Measurements from ENCODE around the gene CNN1.
"Not testable (repeated sequence)": the region's sequence is repeated elsewhere in the genome, so short reads cannot be mapped to it uniquely, and the experiment has no call there.

Gene CNN1

DNA sequence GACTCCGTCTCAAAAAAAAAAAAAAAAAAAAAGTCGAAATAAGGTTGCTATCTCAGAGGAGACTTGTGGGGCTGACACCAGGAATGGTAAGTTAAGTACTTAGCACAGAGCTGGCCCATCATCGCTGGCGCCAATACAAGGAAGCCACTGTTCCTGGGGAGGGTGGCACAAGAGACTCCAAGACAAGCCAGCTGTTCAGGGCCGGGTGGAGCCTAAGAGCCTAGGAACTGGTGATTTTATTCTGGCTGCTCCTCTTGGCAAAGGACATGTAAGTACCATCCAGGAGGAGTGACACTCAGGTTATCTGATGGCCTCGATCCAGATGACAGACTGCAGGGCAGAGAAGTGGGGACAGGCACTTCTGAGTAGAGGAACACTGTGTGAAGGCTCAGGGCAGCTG lies 16.6 kb downstream of the CNN1 start:
- Histone ChIP-seq H3K36me3 (ENCODE audit: control insufficient read depth, insufficient read depth, low read length, severe bottlenecking) (peaks cover 32% of the 10 kb centered on the region), H3K4me3 (ENCODE audit: low read length) (no peak overlapping the region), H3K9me3 (ENCODE audit: control insufficient read depth, low read length) (no peaks in the 10 kb centered on the region), H3K9ac (ENCODE audit: low read length) (no peak overlapping the region), H3K4me1 (ENCODE audit: control insufficient read depth, insufficient read depth, low read length) (peaks cover 12% of the 10 kb centered on the region), H3K27me3 (replicated peaks; ENCODE audit: control insufficient read depth, insufficient read depth, low read length) (no peaks in the 10 kb centered on the region)
- DNase-seq (ENCODE audit: low read depth): no peak

DNA sequence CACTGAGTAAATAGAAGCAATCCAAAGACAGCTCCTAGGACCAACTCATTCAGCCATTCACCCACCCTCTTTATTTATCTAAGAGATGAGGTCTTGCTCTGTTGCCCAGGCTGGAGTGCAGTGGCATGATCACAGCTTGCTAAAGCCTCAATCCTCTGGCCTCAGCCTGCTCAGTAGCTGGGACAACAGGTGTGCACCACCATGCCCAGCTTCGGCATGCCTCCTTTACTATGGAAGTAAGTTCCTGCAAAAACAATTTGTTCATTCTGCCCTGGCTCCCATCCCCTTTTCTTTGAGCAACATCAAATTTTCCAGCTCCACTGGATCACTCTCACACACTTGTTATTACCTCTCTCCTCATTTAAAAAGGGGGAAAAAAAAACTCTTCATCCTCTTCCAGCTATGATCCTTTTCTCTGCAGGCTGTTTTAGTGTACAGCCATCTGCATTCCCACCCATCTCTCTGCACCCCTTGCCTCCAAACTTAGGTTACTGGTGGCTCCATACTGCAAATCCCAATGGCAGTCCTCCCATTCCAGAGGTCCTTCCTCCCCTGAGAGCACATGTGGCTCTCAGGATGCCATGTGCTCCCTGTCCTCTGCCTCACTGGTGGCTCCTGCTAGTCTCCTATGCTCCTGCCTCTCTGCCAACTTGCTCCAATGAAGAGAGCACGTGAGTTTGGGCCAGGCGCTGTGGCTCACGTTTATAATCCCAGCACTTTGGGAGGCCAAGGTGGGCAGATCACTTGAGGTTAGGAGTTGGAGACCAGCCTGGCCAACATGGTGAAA lies 18.2 kb downstream of the CNN1 start:
- no peaks in the 10 kb centered on the region for H3K27me3 ChIP-seq (replicated peaks; ENCODE audit: control insufficient read depth, insufficient read depth, low read length)
- peaks cover 15% of the 10 kb centered on the region for H3K4me1 ChIP-seq (ENCODE audit: control insufficient read depth, insufficient read depth, low read length)
- no peak overlapping the region for H3K4me3 ChIP-seq (ENCODE audit: low read length)
- peaks cover 32% of the 10 kb centered on the region for H3K36me3 ChIP-seq (ENCODE audit: control insufficient read depth, insufficient read depth, low read length, severe bottlenecking)
- no peak for DNase-seq (ENCODE audit: low read depth)
- no peaks in the 10 kb centered on the region for H3K9me3 ChIP-seq (ENCODE audit: control insufficient read depth, low read length)
- H3K9ac ChIP-seq (ENCODE audit: low read length): no peak overlapping the region

DNA sequence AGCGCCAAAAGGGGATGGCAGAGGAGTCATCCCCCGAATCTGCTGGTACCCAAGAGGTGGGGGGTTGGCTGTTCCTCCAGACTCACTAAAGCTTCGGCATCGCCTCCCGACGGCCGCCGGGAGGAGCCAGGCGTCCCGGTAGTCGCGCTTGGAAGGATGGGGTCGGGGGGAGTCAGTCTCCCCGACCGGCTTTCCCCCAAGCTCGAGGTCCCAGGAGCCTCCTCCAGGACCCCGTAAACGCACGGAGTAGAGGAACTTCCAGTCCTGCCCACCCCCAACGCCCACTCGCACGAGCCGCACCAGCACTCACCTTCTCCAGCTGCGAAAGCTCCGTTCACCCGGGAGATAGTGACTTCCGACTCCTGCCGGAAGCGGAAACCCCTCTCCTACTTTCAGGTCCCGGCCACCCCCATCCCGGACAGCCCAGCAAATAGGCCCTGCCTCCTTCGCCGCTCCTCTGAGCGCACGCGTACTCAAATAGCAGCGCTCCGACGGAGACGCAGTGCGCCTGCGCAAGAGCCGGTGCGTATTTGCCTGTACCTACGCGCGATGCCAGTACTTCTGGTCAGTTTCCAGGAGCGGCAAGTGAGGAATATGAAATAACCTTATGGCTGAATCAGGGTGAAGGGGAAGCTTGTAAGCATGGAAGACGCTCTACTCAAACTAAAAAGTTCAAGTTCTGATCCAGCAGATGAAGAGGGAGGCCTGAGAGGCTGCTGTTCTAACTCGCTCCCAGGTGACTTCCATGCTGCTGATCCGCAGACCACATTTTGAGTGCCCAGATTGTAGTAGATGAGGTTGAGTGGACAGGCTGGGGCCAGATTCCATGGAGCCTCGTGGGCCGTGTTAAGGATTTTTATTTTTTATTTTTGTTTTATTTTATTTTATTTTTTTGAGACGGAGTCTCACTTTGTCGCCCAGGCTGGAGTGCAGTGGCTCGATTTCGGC lies 20.5 kb downstream of the CNN1 start, which contains the start of gene ELOF1:
Gene ELOF1, minus strand, starts transcription at position 350 of the 948 bp plus-strand sequence. CDS start 4,883 bp downstream, outside the sequence.
- peak; percentile 100 for DNase-seq (ENCODE audit: low read depth)
- H3K9ac ChIP-seq (ENCODE audit: low read length): peak within 1 kb of the TSS; percentile 92
- no peaks in the 10 kb centered on the region for H3K9me3 ChIP-seq (ENCODE audit: control insufficient read depth, low read length)
- peaks cover 15% of the 10 kb centered on the region for H3K4me1 ChIP-seq (ENCODE audit: control insufficient read depth, insufficient read depth, low read length)
- H3K27me3 ChIP-seq (replicated peaks; ENCODE audit: control insufficient read depth, insufficient read depth, low read length): no peaks in the 10 kb centered on the region
- H3K36me3 ChIP-seq (ENCODE audit: control insufficient read depth, insufficient read depth, low read length, severe bottlenecking): peaks cover 9% of the 10 kb centered on the region
- peak within 1 kb of the TSS; percentile 94 for H3K4me3 ChIP-seq (ENCODE audit: low read length)

GRCh38 chr19:11560404-11561051 lies 21.9 kb downstream of the CNN1 start:
- Histone ChIP-seq H3K4me3 (ENCODE audit: low read length) (no peak overlapping the region), H3K4me1 (ENCODE audit: control insufficient read depth, insufficient read depth, low read length) (peaks cover 15% of the 10 kb centered on the region), H3K9me3 (ENCODE audit: control insufficient read depth, low read length) (no peaks in the 10 kb centered on the region), H3K27me3 (replicated peaks; ENCODE audit: control insufficient read depth, insufficient read depth, low read length) (no peaks in the 10 kb centered on the region), H3K9ac (ENCODE audit: low read length) (no peak overlapping the region), H3K36me3 (ENCODE audit: control insufficient read depth, insufficient read depth, low read length, severe bottlenecking) (peaks cover 1% of the 10 kb centered on the region)
- DNase-seq (ENCODE audit: low read depth): peak; percentile 82

GRCh38 chr19:11563532-11563931 lies 24.9 kb downstream of the CNN1 start:
- H3K4me3 ChIP-seq (ENCODE audit: low read length): no peak overlapping the region
- no peaks in the 10 kb centered on the region for H3K27me3 ChIP-seq (replicated peaks; ENCODE audit: control insufficient read depth, insufficient read depth, low read length)
- DNase-seq (ENCODE audit: low read depth): no peak
- no peak overlapping the region for H3K9ac ChIP-seq (ENCODE audit: low read length)
- H3K36me3 ChIP-seq (ENCODE audit: control insufficient read depth, insufficient read depth, low read length, severe bottlenecking): no peaks in the 10 kb centered on the region
- peaks cover 6% of the 10 kb centered on the region for H3K4me1 ChIP-seq (ENCODE audit: control insufficient read depth, insufficient read depth, low read length)
- H3K9me3 ChIP-seq (ENCODE audit: control insufficient read depth, low read length): no peaks in the 10 kb centered on the region

- not testable (repeated sequence) for H3K4me3 ChIP-seq (ENCODE audit: low read length); H3K36me3 ChIP-seq (ENCODE audit: control insufficient read depth, insufficient read depth, low read length, severe bottlenecking); DNase-seq (ENCODE audit: low read depth); H3K27me3 ChIP-seq (replicated peaks; ENCODE audit: control insufficient read depth, insufficient read depth, low read length); H3K4me1 ChIP-seq (ENCODE audit: control insufficient read depth, insufficient read depth, low read length); H3K9me3 ChIP-seq (ENCODE audit: control insufficient read depth, low read length); H3K9ac ChIP-seq (ENCODE audit: low read length)
These were observed 25.6 kb downstream of the CNN1 start for GRCh38 chr19:11564082-11564807.

DNA sequence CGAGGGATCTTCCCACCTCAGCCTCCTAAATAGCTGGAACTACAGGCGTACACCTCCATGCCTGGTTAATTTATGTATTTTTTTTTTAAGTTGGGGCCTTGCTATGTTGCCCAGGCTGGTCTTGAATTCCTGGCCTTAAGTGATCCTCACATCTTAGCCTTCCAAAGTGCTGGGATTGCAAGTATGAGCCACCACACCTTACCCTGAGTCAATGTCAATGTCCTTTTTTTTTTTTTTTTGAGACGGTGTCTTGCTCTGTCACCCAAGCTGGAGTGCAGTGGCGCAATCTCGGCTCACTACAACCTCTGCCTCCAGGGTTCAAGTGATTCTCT lies 27.0 kb downstream of the CNN1 start:
- H3K9me3 ChIP-seq (ENCODE audit: control insufficient read depth, low read length); DNase-seq (ENCODE audit: low read depth); H3K9ac ChIP-seq (ENCODE audit: low read length); H3K4me3 ChIP-seq (ENCODE audit: low read length); H3K4me1 ChIP-seq (ENCODE audit: control insufficient read depth, insufficient read depth, low read length); H3K27me3 ChIP-seq (replicated peaks; ENCODE audit: control insufficient read depth, insufficient read depth, low read length); H3K36me3 ChIP-seq (ENCODE audit: control insufficient read depth, insufficient read depth, low read length, severe bottlenecking): not testable (repeated sequence)

DNA sequence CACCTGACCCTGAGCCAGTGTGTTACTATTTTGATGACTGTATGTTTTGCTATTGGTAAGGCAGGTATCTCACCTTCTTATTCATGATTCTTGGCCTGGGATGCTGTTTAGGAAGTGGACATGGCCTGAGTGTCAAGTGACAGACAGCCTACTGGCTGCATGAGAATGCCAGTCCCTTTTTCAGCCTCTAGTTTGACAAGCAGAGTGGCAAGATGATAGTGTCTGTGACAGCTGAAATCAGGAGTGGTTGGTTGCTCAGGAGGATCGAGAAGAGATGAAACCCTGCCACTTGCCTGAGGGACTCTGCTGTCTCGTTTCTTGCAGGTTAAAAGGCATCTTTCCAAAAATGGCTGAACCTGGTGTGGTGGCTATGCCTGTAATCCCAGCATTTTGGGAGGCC lies 27.5 kb downstream of the CNN1 start:
- Histone ChIP-seq H3K9me3 (ENCODE audit: control insufficient read depth, low read length) (no peaks in the 10 kb centered on the region), H3K4me3 (ENCODE audit: low read length) (no peak overlapping the region), H3K4me1 (ENCODE audit: control insufficient read depth, insufficient read depth, low read length) (no peaks in the 10 kb centered on the region), H3K27me3 (replicated peaks; ENCODE audit: control insufficient read depth, insufficient read depth, low read length) (no peaks in the 10 kb centered on the region), H3K36me3 (ENCODE audit: control insufficient read depth, insufficient read depth, low read length, severe bottlenecking) (no peaks in the 10 kb centered on the region), H3K9ac (ENCODE audit: low read length) (no peak overlapping the region)
- no peak for DNase-seq (ENCODE audit: low read depth)

DNA sequence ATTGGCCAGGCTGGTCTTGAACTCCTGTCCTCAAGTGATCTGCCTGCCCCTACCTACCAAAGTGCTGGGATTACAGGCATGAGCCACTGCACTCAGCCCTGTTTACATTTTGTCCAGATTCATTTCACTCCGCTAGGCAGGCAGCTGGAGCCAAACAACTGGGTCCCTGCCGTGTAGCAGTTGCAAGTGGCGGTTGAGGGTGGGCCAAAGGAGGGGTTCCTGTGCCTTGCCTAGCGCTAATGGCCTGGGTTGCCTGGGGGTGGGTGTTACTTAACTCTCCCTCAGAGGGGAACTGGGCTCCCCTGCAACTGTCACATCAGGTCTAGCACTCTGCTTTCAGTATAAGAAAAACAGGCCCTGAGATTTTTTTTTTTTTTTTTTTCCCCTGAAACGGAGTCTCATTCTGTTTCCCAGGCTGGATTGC lies 31.4 kb downstream of the CNN1 start:
- Histone ChIP-seq H3K4me3 (ENCODE audit: low read length) (no peak overlapping the region), H3K36me3 (ENCODE audit: control insufficient read depth, insufficient read depth, low read length, severe bottlenecking) (no peaks in the 10 kb centered on the region), H3K4me1 (ENCODE audit: control insufficient read depth, insufficient read depth, low read length) (no peaks in the 10 kb centered on the region), H3K27me3 (replicated peaks; ENCODE audit: control insufficient read depth, insufficient read depth, low read length) (no peaks in the 10 kb centered on the region), H3K9ac (ENCODE audit: low read length) (no peak overlapping the region), H3K9me3 (ENCODE audit: control insufficient read depth, low read length) (no peaks in the 10 kb centered on the region)
- DNase-seq (ENCODE audit: low read depth): no peak

- H3K4me1 ChIP-seq (ENCODE audit: control insufficient read depth, insufficient read depth, low read length); H3K36me3 ChIP-seq (ENCODE audit: control insufficient read depth, insufficient read depth, low read length, severe bottlenecking); H3K9ac ChIP-seq (ENCODE audit: low read length); H3K9me3 ChIP-seq (ENCODE audit: control insufficient read depth, low read length); H3K4me3 ChIP-seq (ENCODE audit: low read length); DNase-seq (ENCODE audit: low read depth); H3K27me3 ChIP-seq (replicated peaks; ENCODE audit: control insufficient read depth, insufficient read depth, low read length): not testable (repeated sequence)
These were observed 34.7 kb downstream of the CNN1 start for GRCh38 chr19:11573354-11573753.
